H9 (cell line): ENCODE data around the gene NSG1. TPM values are rescaled to one million over a fixed set of nuclear protein-coding genes. Genes with fewer than 3 reads are reported as not detected.

Experiments used
- DNase-seq: peaks from one replicate; pipeline ENCODE4 v3.0.0-alpha.2; 2017
- H2AFZ ChIP-seq: one replicate; pipeline ENCODE4 v1.6.1; 2013; ENCODE audit warnings: mild to moderate bottlenecking, low read length, control low read depth, moderate library complexity
- H2AK5ac ChIP-seq: 2 replicates; pipeline ENCODE4 v1.6.1; 2013; ENCODE audit warnings: low read length, control low read depth, mixed read lengths; ENCODE audit not compliant: insufficient read length
- H2BK120ac ChIP-seq: one replicate; pipeline ENCODE4 v1.6.1; 2013; ENCODE audit warnings: low read depth, mild to moderate bottlenecking, low read length, control low read depth, inconsistent platforms; ENCODE audit not compliant: poor library complexity, severe bottlenecking
- H2BK12ac ChIP-seq: 2 replicates; pipeline ENCODE4 v1.6.1; 2013; ENCODE audit warnings: low read length, control low read depth, mixed read lengths, low read depth; ENCODE audit not compliant: insufficient read length
- H2BK15ac ChIP-seq: 2 replicates; pipeline ENCODE4 v1.6.1; 2013; ENCODE audit warnings: low read depth, low read length, control low read depth
- H2BK20ac ChIP-seq: one replicate; pipeline ENCODE4 v1.6.1; 2013; ENCODE audit warnings: low read depth, mild to moderate bottlenecking, low read length, control low read depth, inconsistent platforms; ENCODE audit not compliant: poor library complexity, severe bottlenecking
- H2BK5ac ChIP-seq: 2 replicates; pipeline ENCODE4 v1.6.1; 2013; ENCODE audit warnings: low read length, control low read depth, mixed read lengths; ENCODE audit not compliant: insufficient read length
- H3K14ac ChIP-seq: 2 replicates; pipeline ENCODE4 v1.6.1; 2013; ENCODE audit warnings: low read length, control low read depth; ENCODE audit not compliant: insufficient read depth
- H3K18ac ChIP-seq: 2 replicates; pipeline ENCODE4 v1.6.1; 2013; ENCODE audit warnings: low read depth, mild to moderate bottlenecking, mixed read lengths, low read length, control low read depth; ENCODE audit not compliant: insufficient read length
- H3K23ac ChIP-seq: 2 replicates; pipeline ENCODE4 v1.6.1; 2013; ENCODE audit warnings: low read length, control low read depth, mixed read lengths, low read depth; ENCODE audit not compliant: insufficient read length
- H3K23me2 ChIP-seq: 2 replicates; pipeline ENCODE4 v1.6.1; 2013; ENCODE audit warnings: low read depth, mild to moderate bottlenecking, mixed read lengths, low read length, control low read depth; ENCODE audit not compliant: insufficient read length, poor library complexity, severe bottlenecking
- H3K27ac ChIP-seq: 2 replicates; pipeline ENCODE4 v1.5.1; 2013; ENCODE audit warnings: low read length, control low read depth, mixed read lengths, low read depth; ENCODE audit not compliant: insufficient read length
- H3K27me3 ChIP-seq: 2 replicates; pipeline ENCODE4 v1.6.1; 2013; ENCODE audit warnings: low read length, control low read depth, inconsistent platforms; ENCODE audit not compliant: insufficient read depth
- H3K4ac ChIP-seq: 2 replicates; pipeline ENCODE4 v1.6.1; 2013; ENCODE audit warnings: low read depth, mild to moderate bottlenecking, control low read depth, inconsistent platforms, low read length, moderate library complexity
- H3K4me1 ChIP-seq: 2 replicates; pipeline ENCODE4 v1.6.1; 2013; ENCODE audit warnings: low read length, control low read depth, inconsistent platforms; ENCODE audit not compliant: insufficient read depth
- H3K4me2 ChIP-seq: 2 replicates; pipeline ENCODE4 v1.6.1; 2013; ENCODE audit warnings: low read length, control low read depth, mixed read lengths; ENCODE audit not compliant: insufficient read length, insufficient read depth
- H3K56ac ChIP-seq: 2 replicates; pipeline ENCODE4 v1.6.1; 2013; ENCODE audit warnings: low read depth, mild to moderate bottlenecking, mixed read lengths, low read length, control low read depth; ENCODE audit not compliant: insufficient read length
- H3K79me1 ChIP-seq: 2 replicates; pipeline ENCODE4 v1.6.1; 2013; ENCODE audit warnings: low read depth, mild to moderate bottlenecking, moderate library complexity, low read length, control low read depth, inconsistent platforms; ENCODE audit not compliant: insufficient read depth, poor library complexity, severe bottlenecking
- H3K79me2 ChIP-seq: 2 replicates; pipeline ENCODE4 v1.6.1; 2013; ENCODE audit warnings: low read length, control low read depth, inconsistent platforms; ENCODE audit not compliant: insufficient read depth
- H3K9ac ChIP-seq: 2 replicates; pipeline ENCODE4 v1.6.1; 2013; ENCODE audit warnings: low read length, control low read depth, mixed read lengths; ENCODE audit not compliant: insufficient read length; ENCODE audit errors: extremely low read depth
- H3K9me3 ChIP-seq: one replicate; pipeline ENCODE4 v1.6.1; 2013; ENCODE audit warnings: low read depth, low read length, inconsistent platforms; ENCODE audit not compliant: control insufficient read depth
- H3T11ph ChIP-seq: one replicate; pipeline ENCODE4 v1.6.1; 2013; ENCODE audit warnings: mild to moderate bottlenecking, low read length, control low read depth, inconsistent platforms
- H4K20me1 ChIP-seq: one replicate; pipeline ENCODE4 v1.6.1; 2013; ENCODE audit not compliant: control insufficient read depth, insufficient read length, insufficient read depth
- H4K5ac ChIP-seq: 2 replicates; pipeline ENCODE4 v1.6.1; 2013; ENCODE audit warnings: low read depth, mild to moderate bottlenecking, mixed read lengths, low read length, control low read depth; ENCODE audit not compliant: insufficient read length
- H4K8ac ChIP-seq: replicated peaks from 2 replicates; pipeline ENCODE4 v1.6.1; 2013; ENCODE audit warnings: low read length, control low read depth, mixed read lengths, low read depth; ENCODE audit not compliant: insufficient read length
- H4K91ac ChIP-seq: 2 replicates; pipeline ENCODE4 v1.6.1; 2013; ENCODE audit warnings: low read depth, mild to moderate bottlenecking, moderate library complexity, mixed read lengths, low read length, control low read depth; ENCODE audit not compliant: insufficient read length
- H3K27ac Mint-ChIP-seq, 3 experiments: 2 replicates in 2 of 3; 3 replicates in 1 of 3; pipeline ENCODE4 v1.8.0; 2020 to 2021; ENCODE audit warnings: mixed read lengths in 3 of 3, mild to moderate bottlenecking in 1 of 3, moderate library complexity in 1 of 3
- H3K27me3 Mint-ChIP-seq: 2 replicates; pipeline ENCODE4 v1.8.0; 2021; ENCODE audit warnings: low read depth, mild to moderate bottlenecking, moderate library complexity, mixed read lengths
- H3K36me3 Mint-ChIP-seq, 3 experiments: 2 replicates in 2 of 3; 3 replicates in 1 of 3; pipeline ENCODE4 v1.8.0; 2020 to 2021; ENCODE audit warnings: low read depth in 3 of 3, mixed read lengths in 3 of 3; ENCODE audit not compliant: insufficient read depth in 1 of 3
- H3K4me1 Mint-ChIP-seq, 2 experiments: 2 replicates each; pipeline ENCODE4 v1.8.0; 2020; ENCODE audit warnings: mixed read lengths in 2 of 2
- H3K4me3 Mint-ChIP-seq, 2 experiments: 2 replicates in 1 of 2; 3 replicates in 1 of 2; pipeline ENCODE4 v1.8.0; 2020 to 2021; ENCODE audit warnings: mild to moderate bottlenecking in 2 of 2, mixed read lengths in 2 of 2, moderate library complexity in 1 of 2
- H3K9me3 Mint-ChIP-seq, 2 experiments: 2 replicates in 1 of 2; 3 replicates in 1 of 2; pipeline ENCODE4 v1.8.0; 2020; ENCODE audit warnings: mild to moderate bottlenecking in 2 of 2, mixed read lengths in 2 of 2, moderate library complexity in 1 of 2
- CTCF ChIP-seq: fragments of 200-600 bp; sonication (generic); conservative IDR thresholded peaks from 3 replicates; pipeline ENCODE4 v1.8.0; 2021; ENCODE audit warnings: antibody characterized with exemption, mild to moderate bottlenecking
- WGBS: extraction: QIAGEN DNeasy Blood & Tissue Kit; methylation state at CpG from one replicate; pipeline ENCODE4 v1.1.7; 2013; ENCODE audit warnings: missing lambda C conversion rate, low lambda C conversion rate, mixed read lengths; ENCODE audit not compliant: insufficient read length; ENCODE audit errors: extremely low coverage; 5-methylcytosine and 5-hydroxymethylcytosine counted together
- total RNA-seq: library from RNA; stranded (reverse); gene quantifications from 2 replicates; pipeline ENCODE4 v1.2.1, GENCODE V29; 2021

Gene NSG1
- total RNA-seq, 1 experiment from 2014 or later = 9.3 TPM

GRCh38 chr4:4395849-4396627, 9.1 kb downstream of the NSG1 start:
- Histone ChIP-seq H3K23me2 (no peaks in the 10 kb centered on the region), H3K23ac (no peak overlapping the region), H2BK20ac (no peak overlapping the region), H2AFZ (no peak overlapping the region), H3K4me2 (no peak overlapping the region), H3K56ac (no peak overlapping the region), H2BK15ac (no peak overlapping the region), H3T11ph (no peak overlapping the region), H3K9ac (no peak overlapping the region), H2BK12ac (no peak overlapping the region), H3K9me3 (no peaks in the 10 kb centered on the region), H2BK120ac (no peak overlapping the region), H3K18ac (no peak overlapping the region), H4K5ac (no peak overlapping the region), H2BK5ac (no peak overlapping the region), H3K79me2 (no peaks in the 10 kb centered on the region), H4K20me1 (no peaks in the 10 kb centered on the region), H3K27me3 (no peaks in the 10 kb centered on the region), H3K14ac (peak overlapping the region; percentile 4; the same call in 1 of the 2 replicates), H2AK5ac (no peak overlapping the region), H4K8ac (no peak overlapping the region), H4K91ac (no peak overlapping the region), H3K4me1 (peaks cover 5% of the 10 kb centered on the region; the same call in 1 of the 2 replicates), H3K27ac (no peak overlapping the region), H3K4ac (no peak overlapping the region), H3K79me1 (no peaks in the 10 kb centered on the region)
- Mint-ChIP-seq H3K36me3 (peaks cover 0 to 22% (median 16%) of the 10 kb centered on the region in 3 experiments; a peak in 5 of 7 replicates), H3K4me3 (peak overlapping the region in 1 of 2 experiments; percentile 25; a peak in 1 of 5 replicates), H3K4me1 (peaks cover 14 to 17% of the 10 kb centered on the region in 2 experiments), H3K27me3 (peaks cover 38% of the 10 kb centered on the region), H3K27ac (peak overlapping the region in 1 of 3 experiments; percentile 72; a peak in 2 of 7 replicates), H3K9me3 (peaks cover 0 to 2% of the 10 kb centered on the region in 2 experiments; a peak in 2 of 5 replicates)
- no CpG with 5 or more reads among the region's 26 CpGs for WGBS
- 0 out of 3 replicates have a peak, but pooled peaks have one; percentile 28 for TF ChIP-seq CTCF
- DNase-seq = peak; percentile 57
